Measurements from ENCODE around the gene ACBD3.

The ACBD3 gene

DNA sequence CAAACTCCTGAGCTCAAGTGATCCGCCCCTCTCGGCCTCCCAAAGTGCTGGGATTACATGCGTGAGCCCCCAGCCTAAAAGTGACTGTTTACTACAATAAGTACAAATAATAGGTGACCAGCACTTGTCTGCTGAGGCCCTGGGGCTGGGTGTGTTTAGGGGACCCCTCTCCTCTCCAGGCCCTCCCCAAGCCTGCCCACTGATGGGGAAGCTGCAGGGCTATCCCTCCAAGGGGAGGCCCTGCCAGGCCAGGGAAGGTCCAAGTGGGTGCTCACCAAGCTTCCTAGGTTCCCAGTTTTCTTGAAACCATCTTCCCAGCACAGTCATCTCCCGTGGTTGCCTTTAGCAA, 63.4 kb downstream of the ACBD3 start:
- Mint-ChIP-seq H3K4me1 (peaks cover 60% of the 10 kb centered on the region), H3K27me3 (ENCODE audit: low read depth, poor library complexity) (peaks cover 7% of the 10 kb centered on the region), H3K4me3 (peak overlapping the region; percentile 89), H3K27ac (no peak overlapping the region), H3K36me3 (ENCODE audit: low read depth) (no peaks in the 10 kb centered on the region), H3K9me3 (no peaks in the 10 kb centered on the region)
- TF ChIP-seq, protein P1, sequence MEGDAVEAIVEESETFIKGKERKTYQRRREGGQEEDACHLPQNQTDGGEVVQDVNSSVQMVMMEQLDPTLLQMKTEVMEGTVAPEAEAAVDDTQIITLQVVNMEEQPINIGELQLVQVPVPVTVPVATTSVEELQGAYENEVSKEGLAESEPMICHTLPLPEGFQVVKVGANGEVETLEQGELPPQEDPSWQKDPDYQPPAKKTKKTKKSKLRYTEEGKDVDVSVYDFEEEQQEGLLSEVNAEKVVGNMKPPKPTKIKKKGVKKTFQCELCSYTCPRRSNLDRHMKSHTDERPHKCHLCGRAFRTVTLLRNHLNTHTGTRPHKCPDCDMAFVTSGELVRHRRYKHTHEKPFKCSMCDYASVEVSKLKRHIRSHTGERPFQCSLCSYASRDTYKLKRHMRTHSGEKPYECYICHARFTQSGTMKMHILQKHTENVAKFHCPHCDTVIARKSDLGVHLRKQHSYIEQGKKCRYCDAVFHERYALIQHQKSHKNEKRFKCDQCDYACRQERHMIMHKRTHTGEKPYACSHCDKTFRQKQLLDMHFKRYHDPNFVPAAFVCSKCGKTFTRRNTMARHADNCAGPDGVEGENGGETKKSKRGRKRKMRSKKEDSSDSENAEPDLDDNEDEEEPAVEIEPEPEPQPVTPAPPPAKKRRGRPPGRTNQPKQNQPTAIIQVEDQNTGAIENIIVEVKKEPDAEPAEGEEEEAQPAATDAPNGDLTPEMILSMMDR (IDR thresholded peaks at IDR 0.05) = no peak
- DNase-seq = no peak

DNA sequence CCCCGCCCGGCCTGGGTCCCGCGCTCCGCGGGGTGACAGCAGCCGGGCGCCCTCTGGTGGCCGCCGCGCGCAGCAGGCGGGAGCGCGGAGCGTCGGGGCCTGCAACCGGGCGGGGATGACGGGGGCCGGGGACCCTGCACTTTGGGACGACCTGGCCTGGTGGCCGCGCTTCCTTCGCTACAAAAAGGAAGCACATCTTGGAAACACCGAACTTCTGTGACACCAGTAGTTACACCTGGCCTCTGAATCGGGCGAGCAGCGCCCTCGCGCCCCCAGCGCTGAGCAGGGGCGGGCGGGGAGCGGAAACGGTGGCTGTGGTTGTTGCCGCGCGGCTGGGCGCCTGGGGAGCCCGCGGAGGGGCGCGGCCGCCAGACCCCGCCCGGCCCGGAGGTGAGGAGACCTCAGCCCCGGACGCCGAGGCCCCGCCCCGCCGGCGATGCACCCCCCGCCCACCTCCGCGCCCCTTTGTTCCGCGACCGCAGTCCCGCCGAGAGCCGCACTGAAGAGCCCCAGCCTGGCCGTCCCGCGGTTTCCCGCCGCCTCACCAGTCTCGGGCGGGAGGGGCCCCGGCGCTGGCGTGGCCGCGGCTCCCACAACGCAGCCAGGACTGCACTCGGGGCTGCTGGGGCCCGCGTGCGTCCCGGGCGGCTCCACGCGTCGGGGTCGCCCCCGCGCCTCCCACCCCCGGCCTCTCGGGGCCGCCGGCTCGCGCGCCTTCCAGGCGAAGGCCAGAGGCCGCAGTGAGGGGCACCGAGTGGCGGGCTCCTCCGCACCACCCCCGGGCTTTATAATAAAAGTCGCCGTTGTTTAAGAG, 64.7 kb downstream of the ACBD3 start:
- Mint-ChIP-seq H3K9me3 (no peaks in the 10 kb centered on the region), H3K4me1 (peaks cover 55% of the 10 kb centered on the region), H3K4me3 (peak overlapping the region; percentile 89), H3K27ac (no peak overlapping the region), H3K36me3 (ENCODE audit: low read depth) (no peaks in the 10 kb centered on the region), H3K27me3 (ENCODE audit: low read depth, poor library complexity) (peaks cover 7% of the 10 kb centered on the region)
- TF ChIP-seq, protein P1 (IDR thresholded peaks at IDR 0.05) = peak; percentile 48
- DNase-seq = peak; percentile 85

DNA sequence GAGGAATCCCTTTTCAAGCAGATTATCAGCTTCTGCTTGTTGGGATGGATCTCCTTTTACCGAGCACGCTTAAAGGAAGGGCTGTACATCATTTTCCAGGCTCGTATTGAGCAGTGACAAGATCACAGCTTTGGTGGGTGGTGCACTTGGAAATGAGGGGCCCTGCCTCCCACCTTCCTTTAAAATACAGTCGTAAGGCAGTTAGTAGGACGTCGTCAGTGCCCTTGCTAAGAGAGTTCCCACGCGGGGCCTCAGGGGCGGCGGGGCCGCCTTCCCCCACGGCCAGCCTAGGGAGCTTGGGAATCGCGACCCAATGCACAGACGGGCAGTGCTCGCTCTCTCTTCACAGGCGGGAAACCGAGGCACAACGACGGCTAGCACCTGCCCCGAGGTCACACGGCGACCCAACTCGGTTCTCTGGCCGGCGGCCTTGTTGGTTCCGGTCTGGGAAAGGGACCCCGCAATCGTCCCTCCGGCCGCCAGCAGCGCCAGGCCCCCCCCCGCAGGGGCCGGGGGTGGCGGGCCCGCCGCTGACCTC, 65.4 kb downstream of the ACBD3 start:
- Mint-ChIP-seq H3K4me3 (peak overlapping the region; percentile 83), H3K4me1 (peaks cover 55% of the 10 kb centered on the region), H3K9me3 (peaks cover under 1% of the 10 kb centered on the region), H3K27me3 (ENCODE audit: low read depth, poor library complexity) (peaks cover 5% of the 10 kb centered on the region), H3K27ac (no peak overlapping the region), H3K36me3 (ENCODE audit: low read depth) (no peaks in the 10 kb centered on the region)
- TF ChIP-seq, protein P1 (IDR thresholded peaks at IDR 0.05) = no peak
- DNase-seq = no peak

DNA sequence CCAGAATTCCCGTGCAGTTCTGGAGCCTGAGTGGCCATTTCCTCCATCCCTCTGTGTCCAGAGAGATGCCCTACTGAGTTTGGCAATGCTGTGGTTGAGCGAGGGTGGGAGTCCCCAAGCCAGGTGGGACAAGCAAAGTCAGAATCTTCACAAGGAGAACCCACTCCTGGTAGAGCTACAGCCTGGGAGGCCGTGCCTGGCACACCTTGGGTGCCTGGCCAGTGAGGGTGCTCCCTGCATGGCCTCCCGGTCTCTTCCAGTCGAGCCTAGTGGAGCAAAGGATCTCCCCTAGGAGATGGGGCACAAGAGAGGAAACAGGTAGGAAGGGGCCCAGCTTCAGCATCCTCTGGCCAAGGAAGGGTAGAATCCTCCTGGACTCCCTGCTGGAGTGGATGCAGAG, 66.1 kb downstream of the ACBD3 start:
- Mint-ChIP-seq H3K27ac (no peak overlapping the region), H3K4me3 (peak overlapping the region; percentile 83)

DNA sequence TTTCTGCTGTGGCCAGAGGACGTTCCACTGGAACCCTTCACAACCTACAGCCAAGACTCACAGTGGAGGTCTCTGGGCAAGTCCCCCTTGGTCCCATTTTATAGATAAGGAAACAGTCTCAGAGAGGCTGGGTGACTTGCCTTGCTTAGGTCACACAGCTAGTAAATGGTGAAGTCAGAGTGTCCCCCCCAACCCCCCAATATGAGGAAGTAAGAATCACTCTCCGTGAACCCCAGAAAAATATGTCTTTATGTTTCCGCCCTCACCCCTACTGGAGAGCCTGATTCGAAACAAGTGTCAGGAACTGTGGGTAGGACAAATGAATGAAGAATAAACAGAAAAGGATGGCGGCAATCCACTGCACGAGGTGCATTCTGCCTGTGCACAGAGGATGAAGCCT, 67.4 kb downstream of the ACBD3 start:
- H3K4me3 Mint-ChIP-seq = no peak overlapping the region
- peak overlapping the region; percentile 66 for H3K27ac Mint-ChIP-seq
- H3K36me3 Mint-ChIP-seq (ENCODE audit: low read depth) = no peaks in the 10 kb centered on the region
- TF ChIP-seq, protein P1 (IDR thresholded peaks at IDR 0.05) = no peak
- DNase-seq = no peak
- H3K9me3 Mint-ChIP-seq = peaks cover 4% of the 10 kb centered on the region
- peaks cover 41% of the 10 kb centered on the region for H3K4me1 Mint-ChIP-seq
- H3K27me3 Mint-ChIP-seq (ENCODE audit: low read depth, poor library complexity) = peaks cover 4% of the 10 kb centered on the region

More for the DNA sequence above, 66.1 kb downstream of the ACBD3 start:
- H3K9me3 Mint-ChIP-seq = peaks cover 4% of the 10 kb centered on the region
- TF ChIP-seq, protein P1 (IDR thresholded peaks at IDR 0.05) = no peak
- no peaks in the 10 kb centered on the region for H3K36me3 Mint-ChIP-seq (ENCODE audit: low read depth)
- peaks cover 4% of the 10 kb centered on the region for H3K27me3 Mint-ChIP-seq (ENCODE audit: low read depth, poor library complexity)
- DNase-seq = no peak
- H3K4me1 Mint-ChIP-seq = peaks cover 53% of the 10 kb centered on the region

DNA sequence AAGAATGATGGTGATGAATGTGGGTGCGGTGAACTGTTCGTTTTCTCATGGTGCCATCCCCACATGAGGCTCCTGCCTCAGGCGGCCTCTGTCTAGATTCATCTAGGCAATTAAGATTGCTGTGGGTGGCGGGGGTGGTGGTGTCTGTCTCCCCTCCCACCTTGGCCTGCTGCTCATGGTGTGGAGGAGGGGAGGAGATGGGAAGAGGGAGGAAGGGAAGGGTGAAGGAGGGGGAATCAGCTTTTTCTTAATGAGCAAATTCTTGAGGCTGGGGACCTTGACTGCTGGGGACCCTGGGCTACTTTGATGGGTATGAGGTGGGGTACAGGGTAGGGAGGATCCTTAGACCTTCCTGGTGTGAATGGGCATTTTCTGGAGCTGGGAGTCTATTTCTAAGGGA, 68.2 kb downstream of the ACBD3 start:
- no peak overlapping the region for H3K4me3 Mint-ChIP-seq
- peaks cover 4% of the 10 kb centered on the region for H3K9me3 Mint-ChIP-seq
- H3K27me3 Mint-ChIP-seq (ENCODE audit: low read depth, poor library complexity) = peaks cover 4% of the 10 kb centered on the region
- no peak overlapping the region for H3K27ac Mint-ChIP-seq
- no peaks in the 10 kb centered on the region for H3K36me3 Mint-ChIP-seq (ENCODE audit: low read depth)
- TF ChIP-seq, protein P1 (IDR thresholded peaks at IDR 0.05) = no peak
- peaks cover 33% of the 10 kb centered on the region for H3K4me1 Mint-ChIP-seq
- no peak for DNase-seq
